CD4-positive, alpha-beta T cell treated with Interleukin-4 for 1 hour (primary cell): Measurements from ENCODE around the gene TMCO1.
"Not testable (repeated sequence)": the region's sequence is repeated elsewhere in the genome, so short reads cannot be mapped to it uniquely, and the experiment has no call there.

Source experiments
- DNase-seq, 2 donors: peaks; one replicate each; pipeline ENCODE4 v3.0.0-alpha.2; 2020 to 2022

TMCO1 gene

DNA sequence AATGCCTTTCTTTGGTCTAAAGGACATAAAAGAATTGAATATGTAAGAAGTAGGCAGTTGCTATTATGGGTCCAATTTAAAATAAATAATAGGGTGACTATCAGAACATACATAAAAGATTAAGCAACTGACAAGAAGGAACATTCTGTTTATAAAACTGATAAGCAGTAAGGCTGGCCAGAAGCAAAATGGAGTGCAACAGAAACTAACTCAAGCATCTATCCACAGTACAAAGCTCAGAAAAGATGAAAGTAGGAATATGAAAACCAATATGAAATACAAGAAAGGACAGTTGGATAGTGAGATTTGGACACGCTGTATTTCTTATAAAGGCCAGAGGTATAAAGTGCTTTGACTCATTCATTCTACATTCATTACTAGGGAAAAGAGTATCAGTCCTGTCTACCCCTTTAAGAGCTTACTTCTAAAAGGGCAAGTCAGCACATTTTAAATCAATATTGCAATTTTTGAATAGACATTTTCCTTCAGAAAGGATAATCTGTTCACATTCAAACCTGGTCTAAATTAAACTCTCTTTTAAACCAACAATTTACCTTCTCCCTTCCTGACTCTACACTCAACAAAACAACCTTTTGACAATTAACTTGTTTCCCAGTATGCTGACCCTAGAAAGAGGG, 84.7 kb downstream of the TMCO1 start:
- DNase-seq, result no peak

DNA sequence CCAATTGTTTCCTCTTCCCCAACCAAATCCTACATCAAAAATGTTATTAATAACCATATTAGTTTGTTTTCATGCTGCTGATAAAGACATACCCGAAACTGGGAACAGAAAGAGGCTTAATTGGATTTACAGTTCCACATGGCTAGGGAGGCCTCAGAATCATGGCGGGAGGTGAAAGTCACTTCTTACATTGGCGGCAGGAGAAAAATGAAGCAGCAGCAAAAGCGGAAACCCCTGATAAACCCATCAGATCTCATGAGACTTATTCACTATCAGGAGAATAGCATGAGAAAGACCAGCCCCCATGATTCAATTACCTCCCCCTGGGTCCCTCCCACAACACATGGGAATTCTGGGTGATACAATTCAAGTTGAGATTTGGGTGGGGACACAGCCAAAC, 87.9 kb downstream of the TMCO1 start:
- DNase-seq, result not testable (repeated sequence)

DNA sequence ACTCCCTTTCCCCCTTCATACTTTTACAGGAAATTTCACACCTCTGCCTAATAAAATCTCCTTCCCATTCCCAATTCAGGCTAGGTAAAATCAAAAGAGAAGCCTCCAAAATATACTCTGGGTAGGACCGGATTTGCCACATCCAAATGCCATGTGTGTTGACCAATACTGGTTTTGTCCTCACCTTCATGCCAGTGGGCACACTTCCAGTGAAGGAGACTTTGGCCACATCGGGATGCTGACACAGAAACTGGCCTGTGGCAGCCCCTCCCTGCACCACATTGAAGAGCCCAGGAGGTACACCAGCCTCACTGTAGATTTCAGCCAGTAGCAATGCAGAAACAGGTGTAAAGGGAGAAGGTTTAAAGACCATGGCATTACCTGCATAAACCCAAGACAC, 88.4 kb downstream of the TMCO1 start:
- DNase-seq, result no peak

DNA sequence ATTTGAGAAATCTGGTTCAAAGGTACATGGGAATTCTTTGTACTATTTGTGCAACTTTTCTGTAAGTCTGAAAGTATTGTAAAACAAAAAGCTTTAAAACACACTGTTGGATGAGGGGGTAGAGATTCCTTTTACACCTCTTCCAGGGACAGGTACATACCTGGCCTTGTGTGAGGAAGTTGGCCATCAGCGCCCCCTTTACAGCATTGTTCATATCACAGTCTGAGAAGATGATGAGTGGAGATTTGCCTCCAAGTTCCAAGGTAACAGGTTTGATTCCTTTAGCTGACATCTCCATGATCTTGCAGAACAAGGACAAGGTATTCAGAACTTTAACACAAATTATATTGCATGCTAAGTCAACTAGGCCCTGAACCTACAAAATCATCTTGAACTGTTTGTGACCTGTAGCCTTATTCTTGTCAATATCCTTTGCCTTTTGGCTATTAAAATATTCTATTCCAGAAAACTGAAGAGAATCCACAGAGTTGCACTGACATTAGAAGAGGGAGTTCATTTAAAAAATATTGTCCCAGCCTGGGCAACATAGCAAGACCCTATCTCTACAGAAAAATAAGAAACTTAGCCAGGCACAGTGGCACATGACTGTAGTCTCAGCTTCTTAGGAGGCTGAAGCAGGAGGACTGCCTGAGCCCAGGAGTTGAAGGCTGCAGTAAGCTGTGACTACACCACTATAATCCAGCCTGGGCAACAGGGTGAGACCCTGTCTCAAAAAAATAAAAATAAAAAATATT, 89.2 kb downstream of the TMCO1 start:
- no peak for DNase-seq

DNA sequence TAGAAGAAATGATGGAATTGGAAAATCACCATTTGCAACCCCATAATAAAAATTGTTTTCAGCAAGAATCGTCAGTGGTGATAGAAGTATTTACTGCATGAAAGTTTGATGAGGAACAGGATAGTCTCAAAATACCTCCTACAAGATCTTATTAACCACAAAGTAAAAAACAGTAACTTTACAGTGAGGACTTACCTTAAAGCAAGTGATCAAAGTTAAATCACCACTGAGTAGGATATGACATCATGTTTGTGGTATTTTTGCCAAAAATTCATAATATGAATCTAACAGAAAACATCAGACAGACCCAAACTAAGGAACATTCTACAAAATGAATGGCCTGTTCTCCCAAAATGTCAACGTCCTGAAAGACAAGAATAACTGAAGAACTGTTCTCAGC, 90.2 kb downstream of the TMCO1 start:
- DNase-seq, result peak in 1 of 2 donors; percentile 18
